SK-N-SH (cell line): ENCODE results near the gene CHRNG. TPM values are rescaled to one million over a fixed set of nuclear protein-coding genes. Genes with fewer than 3 reads are reported as not detected.

Experiments used
- CTCF ChIA-PET: fragments of 300-600, 350-600 bp; formaldehyde crosslinking; extraction: SDS; loops from one replicate; lab custom pipeline; 2021; lab: Yijun Ruan, JAX
- POLR2A ChIA-PET: fragments of 350-600 bp; sonication (Branson Sonifier 250); formaldehyde crosslinking; extraction: SDS; loops from one replicate; lab custom pipeline; 2020; ENCODE audit warnings: antibody characterized with exemption, inconsistent platforms; lab: Yijun Ruan, JAX
- DNase-seq: peaks from one replicate; pipeline ENCODE4 v3.0.0; 2012
- H2AFZ ChIP-seq: fragments of 200-600 bp; sonication (generic); 2 replicates; pipeline ENCODE4 v1.8.1; 2016; ENCODE audit warnings: antibody characterized with exemption, mild to moderate bottlenecking, low read depth
- H3F3A ChIP-seq: fragments of 200-600 bp; sonication (generic); replicated peaks from 2 replicates; pipeline ENCODE3; 2016; ENCODE audit warnings: antibody characterized with exemption, mild to moderate bottlenecking; ENCODE audit not compliant: insufficient read depth
- H3K27ac ChIP-seq, 2 experiments: fragments of 200-500 bp in 1 of 2; fragments of 200-600 bp in 1 of 2; sonication (Bioruptor generic) in 1 of 2; sonication (generic), shearing (Covaris generic) in 1 of 2; 2 replicates each; pipeline versions ENCODE4 v1.5.1 to v1.6.1; 2014 to 2016; ENCODE audit warnings: low read depth in 2 of 2, inconsistent platforms in 1 of 2, low read length in 1 of 2, mild to moderate bottlenecking in 1 of 2, mixed read lengths in 1 of 2
- H3K27me3 ChIP-seq: fragments of 200-600 bp; sonication (generic), shearing (Covaris generic); 2 replicates; pipeline ENCODE4 v1.6.1; 2016; ENCODE audit warnings: mixed run types; ENCODE audit not compliant: insufficient read depth
- H3K36me3 ChIP-seq, 2 experiments: fragments of 200-500 bp in 1 of 2; fragments of 200-600 bp in 1 of 2; sonication (Bioruptor generic) in 1 of 2; sonication (generic) in 1 of 2; replicated peaks in 1 of 2; 2 replicates each; pipeline versions ENCODE3 to v1.5.1; 2014 to 2016; ENCODE audit warnings: low read length in 1 of 2, mild to moderate bottlenecking in 1 of 2; ENCODE audit not compliant: insufficient read depth in 2 of 2, control insufficient read depth in 1 of 2
- H3K4me1 ChIP-seq, 2 experiments: fragments of 200-500 bp in 1 of 2; fragments of 200-600 bp in 1 of 2; sonication (Bioruptor generic) in 1 of 2; sonication (generic), shearing (Covaris generic) in 1 of 2; 2 replicates each; pipeline versions ENCODE4 v1.5.1 to v1.6.1; 2014 to 2016; ENCODE audit warnings: low read depth in 1 of 2, low read length in 1 of 2, mixed run types in 1 of 2; ENCODE audit not compliant: insufficient read depth in 2 of 2, control insufficient read depth in 1 of 2
- H3K4me2 ChIP-seq: fragments of 200-600 bp; sonication (generic), shearing (Covaris generic); 2 replicates; pipeline ENCODE4 v1.6.1; 2017; ENCODE audit warnings: mixed run types
- H3K4me3 ChIP-seq, 2 experiments: fragments of 200-500 bp in 1 of 2; fragments of 200-600 bp in 1 of 2; sonication (Bioruptor generic) in 1 of 2; sonication (generic), shearing (Covaris generic) in 1 of 2; 2 replicates each; pipeline versions ENCODE4 v1.5.1 to v1.8.1; 2014 to 2016; ENCODE audit warnings: low read depth in 2 of 2, inconsistent platforms in 1 of 2, low read length in 1 of 2, mild to moderate bottlenecking in 1 of 2, mixed read lengths in 1 of 2, moderate library complexity in 1 of 2
- H3K79me2 ChIP-seq: fragments of 200-600 bp; sonication (generic); 2 replicates; pipeline ENCODE4 v1.8.1; 2017; ENCODE audit warnings: mild to moderate bottlenecking; ENCODE audit not compliant: insufficient read depth
- H3K9ac ChIP-seq: fragments of 200-600 bp; sonication (generic); 2 replicates; pipeline ENCODE4 v1.6.1; 2017; ENCODE audit warnings: mixed run types
- H3K9me2 ChIP-seq: fragments of 200-600 bp; sonication (generic); 2 replicates; pipeline ENCODE4 v1.6.1; 2017; ENCODE audit warnings: mixed run types
- H3K9me3 ChIP-seq: fragments of 200-600 bp; sonication (generic); 2 replicates; pipeline ENCODE4 v1.6.1; 2017; ENCODE audit warnings: mixed run types, mild to moderate bottlenecking, moderate library complexity
- H4K20me1 ChIP-seq: fragments of 200-600 bp; sonication (generic); 2 replicates; pipeline ENCODE4 v1.6.1; 2017; ENCODE audit warnings: mild to moderate bottlenecking, mixed run types; ENCODE audit not compliant: insufficient read depth
- CHD2 ChIP-seq: fragments of 150-350 bp; IDR thresholded peaks from 2 replicates; pipeline ENCODE4 v1.6.1; 2018; ENCODE audit warnings: low read length; ENCODE audit not compliant: partially characterized antibody
- ELF1 ChIP-seq: IDR thresholded peaks from 2 replicates; pipeline ENCODE4 v1.4.0; 2012
- EZH2phosphoT487 ChIP-seq: fragments of 200-600 bp; sonication (generic); IDR thresholded peaks from 2 replicates; pipeline ENCODE4 v1.6.1; 2017; ENCODE audit warnings: low read depth, mixed run types, mild to moderate bottlenecking, antibody characterized with exemption, moderate library complexity, borderline replicate concordance
- FOSL2 ChIP-seq: IDR thresholded peaks from 2 replicates; pipeline ENCODE4 v1.4.0; 2012; ENCODE audit warnings: low read depth, mild to moderate bottlenecking, moderate library complexity, borderline replicate concordance
- FOXM1 ChIP-seq: IDR thresholded peaks from 2 replicates; pipeline ENCODE4 v1.4.0; 2012; ENCODE audit warnings: low read depth, mild to moderate bottlenecking
- MXI1 ChIP-seq: IDR thresholded peaks from 2 replicates; pipeline ENCODE4 v1.6.1; 2012; ENCODE audit warnings: mild to moderate bottlenecking, low read depth, low read length, improper control_type of control experiment
- NFIC ChIP-seq: IDR thresholded peaks from 2 replicates; pipeline ENCODE4 v1.4.0; 2012; ENCODE audit warnings: borderline replicate concordance
- NRF1 ChIP-seq: IDR thresholded peaks from 2 replicates; pipeline ENCODE4 v1.6.1; 2012; ENCODE audit warnings: low read depth, mild to moderate bottlenecking, low read length
- RAD21 ChIP-seq: IDR thresholded peaks from 2 replicates; pipeline ENCODE4 v1.6.1; 2012; ENCODE audit warnings: mild to moderate bottlenecking, low read length
- RCOR1 ChIP-seq: fragments of 150-350 bp; IDR thresholded peaks from 2 replicates; pipeline ENCODE4 v1.6.1; 2017; ENCODE audit warnings: antibody characterized with exemption, low read length
- RFX5 ChIP-seq: IDR thresholded peaks from 2 replicates; pipeline ENCODE4 v1.6.1; 2012; ENCODE audit warnings: mild to moderate bottlenecking, improper control_type of control experiment, low read length
- SIN3A ChIP-seq: IDR thresholded peaks from 2 replicates; pipeline ENCODE4 v1.6.1; 2012; ENCODE audit warnings: low read depth, mild to moderate bottlenecking, low read length, moderate library complexity, borderline replicate concordance
- SMC3 ChIP-seq: IDR thresholded peaks from 2 replicates; pipeline ENCODE4 v1.6.1; 2012; ENCODE audit warnings: low read depth, low read length, improper control_type of control experiment
- WGBS: methylation state at CpG from one replicate; pipeline ENCODE4 v1.1.6; 2017; ENCODE audit warnings: low lambda C conversion rate; 5-methylcytosine and 5-hydroxymethylcytosine counted together
- polyA plus RNA-seq, 3 experiments: library from polyadenylated mRNA; depleted of rRNA; stranded (reverse); fragments of >200 nt; gene quantifications; 2 replicates each; pipeline ENCODE4 v1.2.3, GENCODE V29; 2012
- TF ChIP-seq, protein P1 (sequence below): IDR thresholded peaks from 2 replicates; pipeline ENCODE4; 2012
- TF ChIP-seq, protein P2 (sequence below): fragments of 150-350 bp; IDR thresholded peaks from 2 replicates; pipeline ENCODE4 v1.6.1; 2017; ENCODE audit warnings: antibody characterized with exemption, low read length, low read depth, borderline replicate concordance
- TF ChIP-seq, protein P3 (sequence below): IDR thresholded peaks from 2 replicates; pipeline ENCODE4 v1.4.0; 2012; ENCODE audit warnings: low read depth, borderline replicate concordance
- TF ChIP-seq, protein P4 (sequence below): fragments of 150-350 bp; IDR thresholded peaks from 2 replicates; pipeline ENCODE4 v1.6.1; 2016; ENCODE audit warnings: mild to moderate bottlenecking, low read depth, low read length

The CHRNG gene
- polyA plus RNA-seq, 1 of the 3 experiments (the other 2 are of a cell fraction), result not detected

DNA sequence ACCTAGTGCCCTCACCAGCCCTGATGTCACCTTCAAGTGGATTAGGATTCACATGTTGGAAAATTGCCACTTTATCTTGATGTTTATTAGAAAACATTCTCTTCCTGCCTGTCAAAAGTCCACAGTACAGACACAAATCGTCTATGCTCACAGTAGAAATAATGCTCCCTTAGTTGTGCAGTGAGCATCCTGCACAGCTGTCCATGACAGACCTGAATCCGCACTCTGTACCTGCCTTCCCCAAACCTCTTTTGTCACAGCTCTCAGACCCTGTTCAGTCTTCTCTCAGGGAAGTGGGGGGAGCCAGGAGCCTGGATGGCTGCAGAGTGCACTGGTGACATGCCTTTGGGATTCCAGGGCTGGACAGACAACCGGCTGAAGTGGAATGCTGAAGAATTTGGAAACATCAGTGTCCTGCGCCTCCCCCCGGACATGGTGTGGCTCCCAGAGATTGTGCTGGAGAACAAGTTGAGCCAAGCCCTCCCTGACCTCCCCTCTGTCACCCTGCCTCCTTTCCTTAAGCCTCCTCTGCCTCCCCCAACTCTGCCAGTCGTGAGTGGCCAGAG is 11.5 kb upstream of the CHRNG start:
- H3K9me3 ChIP-seq, result no peaks in the 10 kb centered on the region
- H3K4me3 ChIP-seq, result no peak overlapping the region
- 57% methylated on average over 6 of the region's 6 CpGs for WGBS
- no peaks in the 10 kb centered on the region for H3K9me2 ChIP-seq
- POLR2A ChIA-PET, result no interaction called here
- H3K27ac ChIP-seq, result no peak overlapping the region
- peaks cover 14% of the 10 kb centered on the region for H3K27me3 ChIP-seq
- H4K20me1 ChIP-seq, result no peaks in the 10 kb centered on the region
- no peak overlapping the region for H3K9ac ChIP-seq
- H3K36me3 ChIP-seq, result no peaks in the 10 kb centered on the region
- H3F3A ChIP-seq, result no peaks in the 10 kb centered on the region
- H2AFZ ChIP-seq, result no peak overlapping the region
- CTCF ChIA-PET, result interaction anchor here (1.5 to 9.7 kb wide), 2 partner anchors 79 to 627 kb away, joined by 3 to 196 read pairs; no protein-coding TSS in a partner anchor
- no peaks in the 10 kb centered on the region for H3K79me2 ChIP-seq
- TF ChIP-seq SIN3A (no peak), NRF1 (no peak), SMC3 (no peak), RAD21 (no peak), RCOR1 (no peak), NFIC (no peak), FOSL2 (no peak), RFX5 (no peak), EZH2phosphoT487 (no peak), CHD2 (no peak), MXI1 (no peak), ELF1 (no peak), FOXM1 (no peak)
- TF ChIP-seq, protein P1, sequence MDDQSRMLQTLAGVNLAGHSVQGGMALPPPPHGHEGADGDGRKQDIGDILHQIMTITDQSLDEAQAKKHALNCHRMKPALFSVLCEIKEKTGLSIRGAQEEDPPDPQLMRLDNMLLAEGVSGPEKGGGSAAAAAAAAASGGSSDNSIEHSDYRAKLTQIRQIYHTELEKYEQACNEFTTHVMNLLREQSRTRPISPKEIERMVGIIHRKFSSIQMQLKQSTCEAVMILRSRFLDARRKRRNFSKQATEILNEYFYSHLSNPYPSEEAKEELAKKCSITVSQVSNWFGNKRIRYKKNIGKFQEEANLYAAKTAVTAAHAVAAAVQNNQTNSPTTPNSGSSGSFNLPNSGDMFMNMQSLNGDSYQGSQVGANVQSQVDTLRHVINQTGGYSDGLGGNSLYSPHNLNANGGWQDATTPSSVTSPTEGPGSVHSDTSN, result no peak
- TF ChIP-seq, protein P2, sequence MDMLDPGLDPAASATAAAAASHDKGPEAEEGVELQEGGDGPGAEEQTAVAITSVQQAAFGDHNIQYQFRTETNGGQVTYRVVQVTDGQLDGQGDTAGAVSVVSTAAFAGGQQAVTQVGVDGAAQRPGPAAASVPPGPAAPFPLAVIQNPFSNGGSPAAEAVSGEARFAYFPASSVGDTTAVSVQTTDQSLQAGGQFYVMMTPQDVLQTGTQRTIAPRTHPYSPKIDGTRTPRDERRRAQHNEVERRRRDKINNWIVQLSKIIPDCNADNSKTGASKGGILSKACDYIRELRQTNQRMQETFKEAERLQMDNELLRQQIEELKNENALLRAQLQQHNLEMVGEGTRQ, result no peak
- TF ChIP-seq, protein P3, sequence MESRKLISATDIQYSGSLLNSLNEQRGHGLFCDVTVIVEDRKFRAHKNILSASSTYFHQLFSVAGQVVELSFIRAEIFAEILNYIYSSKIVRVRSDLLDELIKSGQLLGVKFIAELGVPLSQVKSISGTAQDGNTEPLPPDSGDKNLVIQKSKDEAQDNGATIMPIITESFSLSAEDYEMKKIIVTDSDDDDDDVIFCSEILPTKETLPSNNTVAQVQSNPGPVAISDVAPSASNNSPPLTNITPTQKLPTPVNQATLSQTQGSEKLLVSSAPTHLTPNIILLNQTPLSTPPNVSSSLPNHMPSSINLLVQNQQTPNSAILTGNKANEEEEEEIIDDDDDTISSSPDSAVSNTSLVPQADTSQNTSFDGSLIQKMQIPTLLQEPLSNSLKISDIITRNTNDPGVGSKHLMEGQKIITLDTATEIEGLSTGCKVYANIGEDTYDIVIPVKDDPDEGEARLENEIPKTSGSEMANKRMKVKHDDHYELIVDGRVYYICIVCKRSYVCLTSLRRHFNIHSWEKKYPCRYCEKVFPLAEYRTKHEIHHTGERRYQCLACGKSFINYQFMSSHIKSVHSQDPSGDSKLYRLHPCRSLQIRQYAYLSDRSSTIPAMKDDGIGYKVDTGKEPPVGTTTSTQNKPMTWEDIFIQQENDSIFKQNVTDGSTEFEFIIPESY, result no peak
- TF ChIP-seq, protein P4, sequence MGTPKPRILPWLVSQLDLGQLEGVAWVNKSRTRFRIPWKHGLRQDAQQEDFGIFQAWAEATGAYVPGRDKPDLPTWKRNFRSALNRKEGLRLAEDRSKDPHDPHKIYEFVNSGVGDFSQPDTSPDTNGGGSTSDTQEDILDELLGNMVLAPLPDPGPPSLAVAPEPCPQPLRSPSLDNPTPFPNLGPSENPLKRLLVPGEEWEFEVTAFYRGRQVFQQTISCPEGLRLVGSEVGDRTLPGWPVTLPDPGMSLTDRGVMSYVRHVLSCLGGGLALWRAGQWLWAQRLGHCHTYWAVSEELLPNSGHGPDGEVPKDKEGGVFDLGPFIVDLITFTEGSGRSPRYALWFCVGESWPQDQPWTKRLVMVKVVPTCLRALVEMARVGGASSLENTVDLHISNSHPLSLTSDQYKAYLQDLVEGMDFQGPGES, result no peak
- no peak overlapping the region for H3K4me2 ChIP-seq
- peaks cover 0 to 22% of the 10 kb centered on the region in 2 experiments; a peak in 1 of 4 replicates for H3K4me1 ChIP-seq
- DNase-seq, result no peak
